ENCODE measurements around the gene KLHL7.
"Not testable (repeated sequence)": the region's sequence is repeated elsewhere in the genome, so short reads cannot be mapped to it uniquely, and the experiment has no call there.

Gene KLHL7

DNA sequence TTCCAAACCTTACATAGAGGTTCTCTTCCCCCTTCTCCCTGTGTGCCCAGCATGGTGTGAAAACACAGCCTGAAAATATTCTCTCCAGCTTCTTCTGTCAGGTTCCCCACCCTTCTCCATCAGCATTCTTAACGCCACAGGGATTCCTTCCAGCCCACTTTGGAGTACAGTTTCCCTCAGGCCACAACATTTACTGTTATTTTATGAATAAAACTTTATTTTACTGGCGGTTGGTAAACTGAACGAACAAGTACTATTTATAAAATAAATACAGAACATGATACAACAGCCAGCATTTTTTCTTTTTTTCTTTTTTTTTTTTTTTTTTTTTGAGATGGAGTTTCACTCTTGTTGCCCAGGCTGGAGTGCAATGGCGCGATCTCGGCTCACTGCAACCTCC, 109.4 kb downstream of the KLHL7 start:
- TF ChIP-seq, protein P1, sequence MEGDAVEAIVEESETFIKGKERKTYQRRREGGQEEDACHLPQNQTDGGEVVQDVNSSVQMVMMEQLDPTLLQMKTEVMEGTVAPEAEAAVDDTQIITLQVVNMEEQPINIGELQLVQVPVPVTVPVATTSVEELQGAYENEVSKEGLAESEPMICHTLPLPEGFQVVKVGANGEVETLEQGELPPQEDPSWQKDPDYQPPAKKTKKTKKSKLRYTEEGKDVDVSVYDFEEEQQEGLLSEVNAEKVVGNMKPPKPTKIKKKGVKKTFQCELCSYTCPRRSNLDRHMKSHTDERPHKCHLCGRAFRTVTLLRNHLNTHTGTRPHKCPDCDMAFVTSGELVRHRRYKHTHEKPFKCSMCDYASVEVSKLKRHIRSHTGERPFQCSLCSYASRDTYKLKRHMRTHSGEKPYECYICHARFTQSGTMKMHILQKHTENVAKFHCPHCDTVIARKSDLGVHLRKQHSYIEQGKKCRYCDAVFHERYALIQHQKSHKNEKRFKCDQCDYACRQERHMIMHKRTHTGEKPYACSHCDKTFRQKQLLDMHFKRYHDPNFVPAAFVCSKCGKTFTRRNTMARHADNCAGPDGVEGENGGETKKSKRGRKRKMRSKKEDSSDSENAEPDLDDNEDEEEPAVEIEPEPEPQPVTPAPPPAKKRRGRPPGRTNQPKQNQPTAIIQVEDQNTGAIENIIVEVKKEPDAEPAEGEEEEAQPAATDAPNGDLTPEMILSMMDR (IDR thresholded peaks at IDR 0.05; ENCODE audit: extremely low read depth, missing control alignments) = no peak
- DNase-seq (ENCODE audit: low spot score) = no peak

DNA sequence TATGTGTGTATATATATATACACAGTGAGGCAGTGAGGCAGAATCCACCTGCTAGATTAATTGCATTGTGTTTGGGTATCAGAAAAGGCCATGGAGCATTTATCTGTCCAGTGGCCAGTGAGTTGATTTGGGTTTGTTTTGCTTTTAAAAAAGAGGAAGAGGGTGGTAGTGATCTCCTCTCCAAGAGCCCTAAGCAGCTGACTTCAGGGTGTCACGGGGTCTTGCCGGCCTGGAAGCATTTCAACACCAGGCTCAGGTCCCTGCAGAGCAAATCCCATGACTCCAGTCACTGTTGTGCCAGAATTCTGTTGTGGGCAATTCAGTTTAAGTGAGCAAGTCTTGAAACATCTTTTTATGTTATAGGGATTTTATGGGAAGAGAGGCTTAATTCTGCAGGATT, 110.4 kb downstream of the KLHL7 start:
- no peak for DNase-seq (ENCODE audit: low spot score)
- TF ChIP-seq, protein P1 (IDR thresholded peaks at IDR 0.05; ENCODE audit: extremely low read depth, missing control alignments) = no peak

DNA sequence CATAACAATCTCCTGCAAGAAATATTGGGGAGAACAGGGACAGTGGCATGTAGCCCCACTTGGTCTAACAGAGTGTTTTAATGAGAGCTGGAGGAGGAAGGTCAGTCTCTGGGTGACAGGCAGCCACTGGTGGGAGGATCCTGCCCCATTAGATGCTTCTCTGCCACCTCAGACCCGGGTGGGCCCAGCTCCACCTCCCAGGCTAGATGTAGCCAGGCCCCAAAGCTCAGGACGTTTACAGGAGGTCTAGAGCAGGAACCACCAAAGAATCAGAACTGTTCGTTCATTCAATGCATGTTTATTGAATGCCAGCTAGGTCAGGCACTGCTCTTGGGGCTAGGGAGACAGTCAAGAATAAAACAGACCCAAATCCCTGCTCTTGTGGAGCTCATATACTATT, 112.6 kb downstream of the KLHL7 start:
- no peak for DNase-seq (ENCODE audit: low spot score)
- TF ChIP-seq, protein P1 (IDR thresholded peaks at IDR 0.05; ENCODE audit: extremely low read depth, missing control alignments) = no peak

DNA sequence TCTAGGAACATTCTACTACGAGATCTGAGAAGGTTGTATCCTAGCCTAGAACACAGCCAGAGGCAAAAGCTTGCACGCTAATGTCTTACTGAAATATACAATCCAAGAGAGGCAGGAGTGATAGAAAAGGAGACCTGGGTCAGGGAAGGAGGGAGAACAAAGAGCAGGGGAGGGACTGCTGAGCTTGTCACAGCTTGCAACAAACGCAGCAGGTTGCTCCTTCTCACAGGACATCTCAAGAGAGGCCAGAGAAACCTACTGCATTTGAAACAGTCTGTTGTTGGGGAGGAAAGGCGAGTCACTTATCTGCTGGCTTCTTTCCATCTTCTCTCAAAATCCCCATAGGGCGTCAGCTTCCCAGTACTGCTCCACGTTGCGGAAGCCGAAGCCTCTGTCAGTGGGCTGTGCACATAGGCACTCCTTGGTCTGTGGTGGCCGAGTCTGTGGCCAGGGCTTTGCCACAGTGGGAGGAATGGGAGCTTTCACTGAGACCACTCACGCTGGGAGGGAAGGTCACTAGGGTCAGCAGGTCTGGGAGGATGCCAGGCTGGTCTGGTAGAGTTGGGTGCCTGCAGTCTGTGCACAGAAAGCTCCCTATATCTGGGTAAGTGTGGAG, 115.2 kb downstream of the KLHL7 start:
- TF ChIP-seq, protein P1 (IDR thresholded peaks at IDR 0.05; ENCODE audit: extremely low read depth, missing control alignments) = no peak
- no peak for DNase-seq (ENCODE audit: low spot score)

DNA sequence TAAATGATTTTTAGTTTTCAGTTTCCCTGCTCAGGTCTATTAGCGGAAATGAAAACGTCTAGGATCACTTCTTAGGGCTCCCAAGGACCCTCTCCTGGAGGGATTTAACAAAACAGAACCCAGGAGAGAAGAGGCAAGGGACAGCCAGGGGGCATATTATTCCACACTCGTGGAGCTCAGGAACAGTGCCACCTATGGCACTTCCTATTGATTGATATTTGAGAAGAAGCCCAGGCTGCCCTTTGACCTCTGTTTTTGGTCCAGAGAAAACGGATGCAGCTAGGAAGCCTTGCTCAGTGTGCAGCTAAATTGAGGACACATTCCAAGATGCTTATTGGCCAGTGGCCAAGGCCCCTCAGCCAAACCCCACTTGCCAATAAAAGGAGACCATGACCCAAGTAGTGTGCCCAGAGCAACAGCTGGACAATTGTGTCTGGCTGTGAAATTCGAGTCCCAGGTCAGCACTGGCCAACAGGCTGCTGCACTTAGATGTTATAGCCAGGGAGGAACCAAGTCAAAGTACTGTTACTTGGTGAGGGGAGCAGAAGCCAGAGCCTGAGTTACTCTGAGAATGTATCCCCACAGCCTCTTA, 117.0 kb downstream of the KLHL7 start:
- TF ChIP-seq, protein P1 (IDR thresholded peaks at IDR 0.05; ENCODE audit: extremely low read depth, missing control alignments) = no peak
- no peak for DNase-seq (ENCODE audit: low spot score)

DNA sequence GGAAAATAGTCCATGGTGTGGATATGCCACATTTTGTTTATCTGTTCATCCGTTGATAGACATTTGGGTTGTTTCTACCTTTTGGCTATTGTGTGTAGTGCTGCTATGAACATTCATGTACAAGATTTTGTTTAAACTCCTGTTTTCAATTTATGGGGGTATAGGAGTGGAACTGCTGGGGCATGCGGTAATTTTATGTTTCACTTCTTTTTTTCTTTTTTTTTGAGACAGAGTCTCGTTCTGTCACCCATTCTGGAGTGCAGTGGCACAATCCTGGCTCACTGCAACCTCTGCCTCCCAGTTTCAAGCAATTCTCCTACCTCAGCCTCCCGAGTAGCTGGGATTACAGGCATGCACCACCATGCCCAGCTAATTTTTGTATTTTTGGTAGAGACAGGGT, 118.8 kb downstream of the KLHL7 start:
- DNase-seq (ENCODE audit: low spot score) = not testable (repeated sequence)

DNA sequence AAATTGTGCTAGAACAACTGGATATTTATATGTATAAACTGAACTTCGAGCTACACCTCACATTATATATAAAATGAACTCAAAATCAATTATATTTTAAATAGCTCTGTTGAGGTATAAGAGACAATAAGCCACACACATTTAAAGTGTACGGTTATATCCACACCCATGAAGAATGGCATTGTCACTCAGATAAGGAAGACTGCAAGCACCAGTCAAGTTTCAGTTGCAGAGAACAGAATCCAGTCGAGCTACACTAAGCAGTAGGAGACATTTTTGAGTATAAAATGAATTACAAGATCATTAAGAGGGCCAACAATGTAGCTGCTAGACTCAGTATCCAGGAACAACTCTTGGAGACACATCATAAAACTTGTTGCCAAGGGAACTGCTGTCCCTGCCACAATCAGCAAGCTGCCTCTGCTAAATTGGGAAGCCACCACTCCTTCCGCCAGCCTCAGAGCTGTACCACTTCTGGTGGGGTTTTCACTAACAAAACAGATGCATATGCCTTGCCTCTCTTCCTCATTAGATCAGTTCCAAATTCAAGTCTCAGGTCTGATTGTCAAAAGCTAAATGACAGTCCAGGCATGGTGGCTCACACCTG, 121.4 kb downstream of the KLHL7 start:
- TF ChIP-seq, protein P1 (IDR thresholded peaks at IDR 0.05; ENCODE audit: extremely low read depth, missing control alignments) = no peak
- no peak for DNase-seq (ENCODE audit: low spot score)

Measured in GM20000 (cell line).